DOHH2 (cell line): ENCODE measurements around the gene SMURF2.

Experiments used
- EZH2phosphoT487 ChIP-seq: fragments of 200-600 bp; sonication (generic); IDR thresholded peaks from 2 replicates; pipeline ENCODE4 v1.6.1; 2017; ENCODE audit warnings: borderline replicate concordance, mild to moderate bottlenecking, antibody characterized with exemption, low read length, moderate library complexity, mixed read lengths
- TF ChIP-seq, protein P1 (sequence below): fragments of 200-600 bp; sonication (generic); IDR thresholded peaks from one replicate; pipeline ENCODE4 v1.5.1; 2014; ENCODE audit warnings: antibody characterized with exemption, mild to moderate bottlenecking, low read depth, low read length; ENCODE audit not compliant: poor library complexity, severe bottlenecking

DNA sequence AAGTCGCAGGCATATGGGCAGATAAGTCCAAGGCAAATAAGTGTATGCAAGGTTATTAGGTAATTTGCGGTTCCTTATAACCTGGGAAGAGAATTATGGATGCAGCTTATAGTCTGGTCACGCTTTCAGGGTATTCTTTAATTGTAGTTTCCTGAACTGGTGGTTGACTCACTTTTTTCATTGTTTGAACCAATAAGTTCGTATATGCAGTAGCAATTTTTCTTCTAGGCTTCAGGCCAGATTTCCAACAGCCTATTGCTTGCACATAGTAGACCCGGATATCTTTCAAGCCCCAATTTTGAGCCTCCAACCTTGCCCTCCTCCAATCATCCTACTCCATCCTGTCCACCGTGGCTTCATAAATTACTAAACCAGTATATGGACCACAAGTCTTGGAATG is 142.5 kb downstream of the SMURF2 start:
- TF ChIP-seq, protein P1, sequence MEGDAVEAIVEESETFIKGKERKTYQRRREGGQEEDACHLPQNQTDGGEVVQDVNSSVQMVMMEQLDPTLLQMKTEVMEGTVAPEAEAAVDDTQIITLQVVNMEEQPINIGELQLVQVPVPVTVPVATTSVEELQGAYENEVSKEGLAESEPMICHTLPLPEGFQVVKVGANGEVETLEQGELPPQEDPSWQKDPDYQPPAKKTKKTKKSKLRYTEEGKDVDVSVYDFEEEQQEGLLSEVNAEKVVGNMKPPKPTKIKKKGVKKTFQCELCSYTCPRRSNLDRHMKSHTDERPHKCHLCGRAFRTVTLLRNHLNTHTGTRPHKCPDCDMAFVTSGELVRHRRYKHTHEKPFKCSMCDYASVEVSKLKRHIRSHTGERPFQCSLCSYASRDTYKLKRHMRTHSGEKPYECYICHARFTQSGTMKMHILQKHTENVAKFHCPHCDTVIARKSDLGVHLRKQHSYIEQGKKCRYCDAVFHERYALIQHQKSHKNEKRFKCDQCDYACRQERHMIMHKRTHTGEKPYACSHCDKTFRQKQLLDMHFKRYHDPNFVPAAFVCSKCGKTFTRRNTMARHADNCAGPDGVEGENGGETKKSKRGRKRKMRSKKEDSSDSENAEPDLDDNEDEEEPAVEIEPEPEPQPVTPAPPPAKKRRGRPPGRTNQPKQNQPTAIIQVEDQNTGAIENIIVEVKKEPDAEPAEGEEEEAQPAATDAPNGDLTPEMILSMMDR = no peak
- TF ChIP-seq EZH2phosphoT487 = no peak
